IMR-90 (cell line): ENCODE data around the gene SLBP. TPM values are rescaled to one million over a fixed set of nuclear protein-coding genes. Genes with fewer than 3 reads are reported as not detected.

Experiments
- ATAC-seq: fragments of 200-7000 bp; cut with Tn5 transposase; 2 replicates; pipeline ENCODE4 v1.9.1; 2020; ENCODE audit warnings: low read depth, mild to moderate bottlenecking, moderate library complexity
- BruUV-seq: library from RNA; stranded (reverse); fragments of 400-500 nt; replicated peaks from 2 replicates; lab custom pipeline; 2021; lab: Mats Ljungman, UMichigan
- CTCF ChIA-PET: fragments of 300-600 bp; formaldehyde crosslinking; extraction: SDS; loops from one replicate; lab custom pipeline; 2021; ENCODE audit warnings: antibody characterized with exemption; lab: Yijun Ruan, JAX
- POLR2A ChIA-PET: fragments of 300-600 bp; sonication (Branson Sonifier 250); formaldehyde crosslinking; loops from one replicate; lab custom pipeline; 2022; ENCODE audit warnings: antibody characterized with exemption; ENCODE audit not compliant: unreplicated experiment; lab: Charles Lee
- DNase-seq: peaks from one replicate; pipeline ENCODE4 v3.0.0; 2013
- H2AFZ ChIP-seq: replicated peaks from 2 replicates; pipeline ENCODE3; 2013; ENCODE audit warnings: low read length, mild to moderate bottlenecking; ENCODE audit not compliant: poor library complexity
- H2AK5ac ChIP-seq: 2 replicates; pipeline ENCODE4 v1.6.1; 2013; ENCODE audit warnings: low read depth, low read length, inconsistent platforms
- H2AK9ac ChIP-seq: replicated peaks from 2 replicates; pipeline ENCODE3; 2013; ENCODE audit warnings: mild to moderate bottlenecking, low read depth, low read length, moderate library complexity; ENCODE audit not compliant: poor library complexity
- H2BK120ac ChIP-seq: 2 replicates; pipeline ENCODE4 v1.6.1; 2013; ENCODE audit warnings: low read depth, low read length, inconsistent platforms
- H2BK15ac ChIP-seq: 3 replicates; pipeline ENCODE4 v1.6.1; 2013; ENCODE audit warnings: low read depth, low read length, inconsistent platforms
- H2BK20ac ChIP-seq: 2 replicates; pipeline ENCODE4 v1.6.1; 2013; ENCODE audit warnings: low read depth, mild to moderate bottlenecking, inconsistent platforms, low read length, moderate library complexity
- H2BK5ac ChIP-seq: 2 replicates; pipeline ENCODE4 v1.6.1; 2013; ENCODE audit warnings: mild to moderate bottlenecking, low read depth, low read length, inconsistent platforms; ENCODE audit not compliant: poor library complexity, severe bottlenecking
- H3K14ac ChIP-seq: replicated peaks from 2 replicates; pipeline ENCODE4 v1.6.1; 2013; ENCODE audit warnings: low read depth, low read length, inconsistent platforms
- H3K18ac ChIP-seq: 2 replicates; pipeline ENCODE4 v1.6.1; 2013; ENCODE audit warnings: low read depth, low read length, control low read depth
- H3K23ac ChIP-seq: 2 replicates; pipeline ENCODE4 v1.6.1; 2013; ENCODE audit warnings: low read depth, low read length, inconsistent platforms
- H3K27ac ChIP-seq: 2 replicates; pipeline ENCODE4 v1.5.1; 2013; ENCODE audit warnings: mild to moderate bottlenecking, control low read depth, low read length; ENCODE audit not compliant: insufficient read depth
- H3K27me3 ChIP-seq: 2 replicates; pipeline ENCODE4 v1.6.1; 2013; ENCODE audit warnings: low read length; ENCODE audit not compliant: control insufficient read depth, insufficient read depth
- H3K36me3 ChIP-seq: 2 replicates; pipeline ENCODE4 v1.6.1; 2013; ENCODE audit warnings: low read length, mixed read lengths; ENCODE audit not compliant: control insufficient read depth, insufficient read depth
- H3K4ac ChIP-seq: 2 replicates; pipeline ENCODE4 v1.6.1; 2013; ENCODE audit warnings: low read depth, low read length, inconsistent platforms
- H3K4me1 ChIP-seq: 2 replicates; pipeline ENCODE4 v1.6.1; 2013; ENCODE audit warnings: low read length, mixed read lengths; ENCODE audit not compliant: control insufficient read depth, insufficient read depth
- H3K4me2 ChIP-seq: 2 replicates; pipeline ENCODE4 v1.6.1; 2013; ENCODE audit warnings: low read depth, mild to moderate bottlenecking, control low read depth, low read length, moderate library complexity
- H3K4me3 ChIP-seq: 2 replicates; pipeline ENCODE4 v1.5.1; 2013; ENCODE audit warnings: low read depth, mild to moderate bottlenecking, control low read depth, low read length, moderate library complexity; ENCODE audit not compliant: insufficient read depth
- H3K56ac ChIP-seq: 2 replicates; pipeline ENCODE4 v1.6.1; 2013; ENCODE audit warnings: low read length, inconsistent platforms; ENCODE audit not compliant: insufficient read depth; ENCODE audit errors: extremely low read depth
- H3K79me1 ChIP-seq, 2 experiments: 2 replicates each; pipeline ENCODE4 v1.6.1; 2013; ENCODE audit warnings: low read length in 2 of 2, inconsistent platforms in 1 of 2, low read depth in 1 of 2
- H3K9ac ChIP-seq: 2 replicates; pipeline ENCODE4 v1.6.1; 2013; ENCODE audit warnings: low read depth, low read length, control low read depth
- H3K9me1 ChIP-seq: 2 replicates; pipeline ENCODE4 v1.6.1; 2013; ENCODE audit warnings: low read length, inconsistent platforms; ENCODE audit not compliant: insufficient read depth
- H3K9me3 ChIP-seq: 2 replicates; pipeline ENCODE4 v1.6.1; 2013; ENCODE audit warnings: low read length; ENCODE audit not compliant: control insufficient read depth, insufficient read depth
- H4K20me1 ChIP-seq: 2 replicates; pipeline ENCODE4 v1.6.1; 2013; ENCODE audit warnings: low read length, inconsistent platforms; ENCODE audit not compliant: insufficient read depth
- H4K5ac ChIP-seq: 2 replicates; pipeline ENCODE4 v1.6.1; 2013; ENCODE audit warnings: mild to moderate bottlenecking, low read depth, low read length, control low read depth
- H4K8ac ChIP-seq, 2 experiments: 2 replicates each; pipeline ENCODE4 v1.6.1; 2013; ENCODE audit warnings: low read depth in 2 of 2, low read length in 2 of 2, control low read depth in 1 of 2, inconsistent platforms in 1 of 2
- H4K91ac ChIP-seq: 2 replicates; pipeline ENCODE4 v1.6.1; 2013; ENCODE audit warnings: low read depth, low read length, inconsistent platforms; ENCODE audit not compliant: insufficient read depth
- BHLHE40 ChIP-seq: fragments of 150-350 bp; IDR thresholded peaks from 2 replicates; pipeline ENCODE4 v1.6.1; 2016; ENCODE audit warnings: mild to moderate bottlenecking, low read depth, low read length
- CEBPB ChIP-seq: IDR thresholded peaks from 2 replicates; pipeline ENCODE4 v1.6.1; 2012; ENCODE audit warnings: low read depth, low read length, improper control_type of control experiment
- CTCF ChIP-seq: conservative IDR thresholded peaks from 2 replicates; pipeline ENCODE4 v1.5.1; 2012; ENCODE audit warnings: mild to moderate bottlenecking, low read depth, low read length, improper control_type of control experiment
- ELK1 ChIP-seq: fragments of 150-350 bp; IDR thresholded peaks from 2 replicates; pipeline ENCODE4 v1.6.1; 2016; ENCODE audit warnings: low read depth, mild to moderate bottlenecking, low read length, moderate library complexity, borderline replicate concordance
- FOS ChIP-seq: fragments of 150-350 bp; IDR thresholded peaks from 2 replicates; pipeline ENCODE4 v1.6.1; 2016; ENCODE audit warnings: low read depth, low read length
- MAFK ChIP-seq: IDR thresholded peaks from 2 replicates; pipeline ENCODE4 v1.6.1; 2012; ENCODE audit warnings: low read depth, low read length, improper control_type of control experiment
- MAZ ChIP-seq: IDR thresholded peaks from 2 replicates; pipeline ENCODE4 v1.6.1; 2012; ENCODE audit warnings: low read depth, mild to moderate bottlenecking, low read length, improper control_type of control experiment, moderate library complexity, borderline replicate concordance
- MXI1 ChIP-seq: IDR thresholded peaks from 2 replicates; pipeline ENCODE4 v1.6.1; 2012; ENCODE audit warnings: low read depth, mild to moderate bottlenecking, low read length, moderate library complexity, borderline replicate concordance
- NFE2L2 ChIP-seq: fragments of 150-350 bp; IDR thresholded peaks from 2 replicates; pipeline ENCODE4 v1.6.1; 2016; ENCODE audit warnings: low read depth, mild to moderate bottlenecking, low read length
- POLR2A ChIP-seq: IDR thresholded peaks from 2 replicates; pipeline ENCODE4 v1.6.1; 2012; ENCODE audit warnings: mild to moderate bottlenecking, low read depth, low read length
- RCOR1 ChIP-seq: IDR thresholded peaks from 2 replicates; pipeline ENCODE4 v1.6.1; 2012; ENCODE audit warnings: mild to moderate bottlenecking, low read length, improper control_type of control experiment; ENCODE audit not compliant: insufficient replicate concordance
- RFX5 ChIP-seq: IDR thresholded peaks from 2 replicates; pipeline ENCODE4 v1.8.0; 2012; ENCODE audit warnings: low read depth, mild to moderate bottlenecking, low read length, moderate library complexity
- SMC3 ChIP-seq: fragments of 150-350 bp; IDR thresholded peaks from 2 replicates; pipeline ENCODE4 v1.6.1; 2016; ENCODE audit warnings: low read depth, mild to moderate bottlenecking, antibody characterized with exemption, low read length, moderate library complexity
- WGBS, 2 experiments: methylation state at CpG; one replicate each; pipeline versions ENCODE4 v1.1.5 to v1.1.7; 2013; ENCODE audit warnings: missing lambda C conversion rate in 2 of 2; ENCODE audit not compliant: insufficient read length in 1 of 2; ENCODE audit errors: extremely low coverage in 2 of 2; 5-methylcytosine and 5-hydroxymethylcytosine counted together
- dilution Hi-C: fragments of 300-500 bp; cut with HindIII; formaldehyde crosslinking; loops from one replicate; pipeline ENCODE4 v1.14.3; 2018; ENCODE audit warnings: low sequenced_read_pairs; ENCODE audit not compliant: unreplicated experiment
- in situ Hi-C: fragments of 300-500 bp; cut with MboI; formaldehyde crosslinking; loops from 3 replicates; pipeline ENCODE4 v1.14.3; 2019; ENCODE audit warnings: low sequenced_read_pairs, inconsistent platforms, mixed read lengths
- intact Hi-C: fragments of 100-400 bp; cut with micrococcal nuclease; formaldehyde crosslinking; loops from 2 replicates; pipeline ENCODE4 v1.10.0; 2022
- polyA plus RNA-seq, 3 experiments: library from polyadenylated mRNA; depleted of rRNA; stranded (reverse); fragments of >200 nt; gene quantifications; 2 replicates each; pipeline ENCODE4 v1.2.3, GENCODE V29; 2012; ENCODE audit warnings: low replicate concordance in 1 of 3
- total RNA-seq: library from RNA; depleted of rRNA; stranded (reverse); fragments of >200 nt; gene quantifications from 2 replicates; pipeline ENCODE4 v1.2.3, GENCODE V29; 2012
- TF ChIP-seq, protein P1 (sequence below): fragments of 150-350 bp; IDR thresholded peaks from 2 replicates; pipeline ENCODE4 v1.6.1; 2017; ENCODE audit warnings: mild to moderate bottlenecking, antibody characterized with exemption, low read length, low read depth

SLBP gene
- total and polyA plus RNA-seq, 2 of the 4 experiments (the other 2 are of a cell fraction) = 64.9 to 66.1 TPM

GRCh38 chr4:1711571-1712215 lies 426 bp downstream of the SLBP start:
- H3K18ac ChIP-seq = no peak overlapping the region
- peaks cover 11% of the 10 kb centered on the region for H3K4me1 ChIP-seq
- in situ Hi-C loops = no loop called here
- no peaks in the 10 kb centered on the region for H3K9me3 ChIP-seq
- peak overlapping the region; percentile 78 for H3K4ac ChIP-seq
- DNase-seq = peak; percentile 55
- H3K4me2 ChIP-seq = peak overlapping the region; percentile 96
- peak overlapping the region; percentile 73 for H2BK5ac ChIP-seq
- H3K14ac ChIP-seq = peak overlapping the region; percentile 85
- no peak overlapping the region for H2BK120ac ChIP-seq
- H4K91ac ChIP-seq = peak overlapping the region; percentile 25; the same call in 1 of the 2 replicates
- BruUV-seq = no TSS peak
- peak overlapping the region; percentile 78 for H3K56ac ChIP-seq
- H3K9ac ChIP-seq = peak overlapping the region; percentile 89
- H3K9me1 ChIP-seq = peaks cover 10% of the 10 kb centered on the region; the same call in 1 of the 2 replicates
- no peak overlapping the region for H2BK20ac ChIP-seq
- H3K36me3 ChIP-seq = peaks cover 7% of the 10 kb centered on the region
- peak overlapping the region in 1 of 2 experiments; percentile 56; a peak in 2 of 4 replicates for H4K8ac ChIP-seq
- H4K5ac ChIP-seq = 0 out of 2 replicates have a peak overlapping the region, but pooled peaks have one; percentile 40
- H3K79me1 ChIP-seq = peaks cover 17 to 70% of the 10 kb centered on the region in 2 experiments
- ATAC-seq = peak; percentile 48
- H2BK15ac ChIP-seq = no peak overlapping the region
- H3K23ac ChIP-seq = peak overlapping the region; percentile 95
- peak overlapping the region; percentile 90 for H2AFZ ChIP-seq
- peak overlapping the region; percentile 82 for H2AK9ac ChIP-seq
- WGBS, 2 experiments = 0% methylated on average over 48 of the region's 85 CpGs; no CpG with 5 or more reads in 1 of the 2 experiments
- CTCF ChIA-PET = interaction anchor here (0.9 to 1.3 kb wide), 2 partner anchors 15 to 18 kb away, joined by 3 to 7 read pairs; no protein-coding TSS in a partner anchor
- dilution Hi-C loops = no loop called here
- peak overlapping the region; percentile 79 for H3K27ac ChIP-seq
- peak overlapping the region; percentile 92 for H3K4me3 ChIP-seq
- peaks cover 39% of the 10 kb centered on the region for H4K20me1 ChIP-seq
- intact Hi-C loops = no loop called here
- POLR2A ChIA-PET = interaction anchor here (0.5 to 1.0 kb wide), 3 partner anchors 12 to 782 kb away, joined by 3 to 5 read pairs (median 3); no protein-coding TSS in a partner anchor
- no peaks in the 10 kb centered on the region for H3K27me3 ChIP-seq
- peak overlapping the region; percentile 97 for H2AK5ac ChIP-seq
- TF ChIP-seq POLR2A (no peak), BHLHE40 (no peak), CEBPB (no peak), RFX5 (no peak), FOS (no peak), ELK1 (no peak), NFE2L2 (no peak), MAZ (no peak), CTCF (no peak), MAFK (no peak), RCOR1 (no peak), MXI1 (no peak; the same call in 1 of the 2 replicates), SMC3 (no peak)
- TF ChIP-seq, protein P1, sequence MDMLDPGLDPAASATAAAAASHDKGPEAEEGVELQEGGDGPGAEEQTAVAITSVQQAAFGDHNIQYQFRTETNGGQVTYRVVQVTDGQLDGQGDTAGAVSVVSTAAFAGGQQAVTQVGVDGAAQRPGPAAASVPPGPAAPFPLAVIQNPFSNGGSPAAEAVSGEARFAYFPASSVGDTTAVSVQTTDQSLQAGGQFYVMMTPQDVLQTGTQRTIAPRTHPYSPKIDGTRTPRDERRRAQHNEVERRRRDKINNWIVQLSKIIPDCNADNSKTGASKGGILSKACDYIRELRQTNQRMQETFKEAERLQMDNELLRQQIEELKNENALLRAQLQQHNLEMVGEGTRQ = no peak
